ENCODE measurements around the gene ANKIB1. TPM values are rescaled to one million over a fixed set of nuclear protein-coding genes. Genes with fewer than 3 reads are reported as not detected.

Gene ANKIB1
- total and polyA plus RNA-seq, 9 of the 15 experiments (the other 6 are each of a cell fraction or from before 2014, with no cell fraction given), result 5.9 to 25.2 (median 16.1) TPM

DNA sequence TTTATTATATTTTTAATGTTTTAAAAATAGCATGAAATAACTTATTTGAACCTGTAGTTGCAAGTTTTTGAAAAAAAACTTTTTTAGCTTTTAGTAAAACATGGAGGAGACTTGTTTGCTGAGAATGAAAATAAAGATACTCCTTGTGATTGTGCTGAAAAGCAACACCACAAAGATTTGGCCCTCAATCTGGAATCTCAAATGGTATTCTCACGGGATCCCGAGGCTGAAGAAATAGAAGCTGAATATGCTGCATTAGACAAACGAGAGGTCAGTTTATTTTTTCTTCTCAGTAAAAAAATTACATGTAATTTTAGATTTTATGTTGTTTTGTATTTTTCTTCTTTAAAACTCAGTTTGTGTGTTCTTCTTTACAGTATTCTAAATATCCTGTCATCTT, 73.5 kb downstream of the ANKIB1 start:
- Histone ChIP-seq H2AFZ (ENCODE audit: low read depth, low read length) (no peak overlapping the region), H3K27me3 (ENCODE audit: control insufficient read depth in 2 of 2, insufficient read depth in 2 of 2, low read length in 2 of 2) (no peaks in the 10 kb centered on the region), H4K20me1 (replicated peaks; ENCODE audit: control insufficient read depth, insufficient read depth, low read length) (no peaks in the 10 kb centered on the region), H3K4me3 (no peak overlapping the region), H3K79me2 (ENCODE audit: control insufficient read depth, insufficient read depth, low read length) (no peaks in the 10 kb centered on the region), H3K4me1 (replicated peaks in 1 of 2; ENCODE audit: control insufficient read depth in 2 of 2, insufficient read depth in 2 of 2, low read length in 2 of 2) (no peaks in the 10 kb centered on the region), H3K9ac (ENCODE audit: insufficient read depth in 1 of 2, low read depth in 2 of 2, low read length in 2 of 2) (no peak overlapping the region), H3K4me2 (ENCODE audit: insufficient read depth, low read length) (no peak overlapping the region), H3K36me3 (ENCODE audit: control insufficient read depth, insufficient read depth, low read length) (peaks cover 10% of the 10 kb centered on the region; the same call in 2 of the 3 replicates), H3K9me1 (ENCODE audit: control insufficient read depth, insufficient read depth, low read length) (no peaks in the 10 kb centered on the region), H3K9me3 (replicated peaks; ENCODE audit: control insufficient read depth, insufficient read depth, low read depth, low read length) (no peaks in the 10 kb centered on the region), H3K27ac (ENCODE audit: extremely low read depth, low read depth, low read length) (no peak overlapping the region)
- FAIRE-seq (no peak), ATAC-seq (no peak), DNase-seq (ENCODE audit: extremely low read depth in 1 of 4, low spot score in 3 of 4) (no peak)
- POLR2A ChIA-PET, result interaction anchor here (1.1 kb wide), 1 partner anchor 53 kb away, joined by 3 read pairs; no protein-coding TSS in a partner anchor
- intact Hi-C loops (cut with micrococcal nuclease), result no loop called here
- WGBS (ENCODE audit: insufficient coverage, low coverage, missing lambda C conversion rate), result 90% methylated on average over 3 of the region's 3 CpGs
- in situ Hi-C loops (cut with MboI), result no loop called here
- CTCF ChIA-PET (ENCODE audit: low intra/inter-chr PET ratio), result no interaction called here
- TF ChIP-seq ZBTB1 (CRISPR knock-in tag; IDR thresholded peaks at IDR 0.05; ENCODE audit: borderline replicate concordance, low read depth), result no peak
- no peak for TF ChIP-seq NFYB (IDR thresholded peaks at IDR 0.05; ENCODE audit: extremely low read depth, insufficient read length)
- no peak for TF ChIP-seq POLR2B (IDR thresholded peaks at IDR 0.05; ENCODE audit: low read depth, partially characterized antibody)
- TF ChIP-seq TEAD1 (CRISPR knock-in tag; IDR thresholded peaks at IDR 0.05), result no peak
- TF ChIP-seq NUFIP1 (IDR thresholded peaks at IDR 0.05; ENCODE audit: partially characterized antibody), result no peak
- TF ChIP-seq SIX5 (IDR thresholded peaks at IDR 0.05; ENCODE audit: borderline replicate concordance in 1 of 2, insufficient read depth in 1 of 2, low read depth in 1 of 2, low read length in 2 of 2), result no peak
- TF ChIP-seq NR2F6 (CRISPR knock-in tag; IDR thresholded peaks at IDR 0.05), result no peak
- TF ChIP-seq, protein P1, sequence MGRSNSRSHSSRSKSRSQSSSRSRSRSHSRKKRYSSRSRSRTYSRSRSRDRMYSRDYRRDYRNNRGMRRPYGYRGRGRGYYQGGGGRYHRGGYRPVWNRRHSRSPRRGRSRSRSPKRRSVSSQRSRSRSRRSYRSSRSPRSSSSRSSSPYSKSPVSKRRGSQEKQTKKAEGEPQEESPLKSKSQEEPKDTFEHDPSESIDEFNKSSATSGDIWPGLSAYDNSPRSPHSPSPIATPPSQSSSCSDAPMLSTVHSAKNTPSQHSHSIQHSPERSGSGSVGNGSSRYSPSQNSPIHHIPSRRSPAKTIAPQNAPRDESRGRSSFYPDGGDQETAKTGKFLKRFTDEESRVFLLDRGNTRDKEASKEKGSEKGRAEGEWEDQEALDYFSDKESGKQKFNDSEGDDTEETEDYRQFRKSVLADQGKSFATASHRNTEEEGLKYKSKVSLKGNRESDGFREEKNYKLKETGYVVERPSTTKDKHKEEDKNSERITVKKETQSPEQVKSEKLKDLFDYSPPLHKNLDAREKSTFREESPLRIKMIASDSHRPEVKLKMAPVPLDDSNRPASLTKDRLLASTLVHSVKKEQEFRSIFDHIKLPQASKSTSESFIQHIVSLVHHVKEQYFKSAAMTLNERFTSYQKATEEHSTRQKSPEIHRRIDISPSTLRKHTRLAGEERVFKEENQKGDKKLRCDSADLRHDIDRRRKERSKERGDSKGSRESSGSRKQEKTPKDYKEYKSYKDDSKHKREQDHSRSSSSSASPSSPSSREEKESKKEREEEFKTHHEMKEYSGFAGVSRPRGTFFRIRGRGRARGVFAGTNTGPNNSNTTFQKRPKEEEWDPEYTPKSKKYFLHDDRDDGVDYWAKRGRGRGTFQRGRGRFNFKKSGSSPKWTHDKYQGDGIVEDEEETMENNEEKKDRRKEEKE (IDR thresholded peaks at IDR 0.05; ENCODE audit: borderline replicate concordance in 1 of 2, control insufficient read depth in 1 of 2, low read depth in 2 of 2, low read length in 1 of 2), result no peak
- no peak for TF ChIP-seq ZNF134 (CRISPR knock-in tag; conservative IDR thresholded peaks at IDR 0.05)
- no peak for TF ChIP-seq CEBPG (CRISPR knock-in tag; IDR thresholded peaks at IDR 0.05)
- TF ChIP-seq CEBPG (tag; conservative IDR thresholded peaks at IDR 0.05 in 1 of 2, IDR thresholded peaks at IDR 0.05 in 1 of 2), result no peak
- TF ChIP-seq SREBF2 (CRISPR knock-in tag; IDR thresholded peaks at IDR 0.05), result no peak
- TF ChIP-seq NEUROD1 (IDR thresholded peaks at IDR 0.05; ENCODE audit: borderline replicate concordance, low read depth, low read length, partially characterized antibody), result no peak
- no peak for TF ChIP-seq ZNF707 (CRISPR knock-in tag; conservative IDR thresholded peaks at IDR 0.05)
- no peak for TF ChIP-seq LCOR (CRISPR knock-in tag; IDR thresholded peaks at IDR 0.05)
- no peak for TF ChIP-seq NFRKB (IDR thresholded peaks at IDR 0.05; ENCODE audit: low read depth)
- TF ChIP-seq CREM (IDR thresholded peaks at IDR 0.05; ENCODE audit: low read depth), result no peak
- no peak for TF ChIP-seq ZNF239 (CRISPR knock-in tag; IDR thresholded peaks at IDR 0.05)
- TF ChIP-seq MCM5 (IDR thresholded peaks at IDR 0.05; ENCODE audit: low read depth), result no peak
- no TSS peak for BruUV-seq (replicated peaks)

Data from K562 (cell line).